HL-60 (cell line): ENCODE measurements around the gene RGR.

Experiments
- POLR2AphosphoS5 ChIP-seq: IDR thresholded peaks from 2 replicates; pipeline ENCODE4 v1.6.1; 2012; ENCODE audit warnings: low read depth
- SPI1 ChIP-seq: IDR thresholded peaks from 2 replicates; pipeline ENCODE4 v1.6.1; 2012; ENCODE audit warnings: low read depth, mild to moderate bottlenecking, borderline replicate concordance
- TF ChIP-seq, protein P1 (sequence below): IDR thresholded peaks from one replicate; pipeline ENCODE4 v1.5.1; 2011; ENCODE audit warnings: low read length, control low read depth, inconsistent platforms; ENCODE audit not compliant: insufficient read depth
- TF ChIP-seq, protein P2 (sequence below): IDR thresholded peaks from 2 replicates; pipeline ENCODE4 v1.6.1; 2012; ENCODE audit warnings: low read depth; ENCODE audit not compliant: insufficient replicate concordance

DNA sequence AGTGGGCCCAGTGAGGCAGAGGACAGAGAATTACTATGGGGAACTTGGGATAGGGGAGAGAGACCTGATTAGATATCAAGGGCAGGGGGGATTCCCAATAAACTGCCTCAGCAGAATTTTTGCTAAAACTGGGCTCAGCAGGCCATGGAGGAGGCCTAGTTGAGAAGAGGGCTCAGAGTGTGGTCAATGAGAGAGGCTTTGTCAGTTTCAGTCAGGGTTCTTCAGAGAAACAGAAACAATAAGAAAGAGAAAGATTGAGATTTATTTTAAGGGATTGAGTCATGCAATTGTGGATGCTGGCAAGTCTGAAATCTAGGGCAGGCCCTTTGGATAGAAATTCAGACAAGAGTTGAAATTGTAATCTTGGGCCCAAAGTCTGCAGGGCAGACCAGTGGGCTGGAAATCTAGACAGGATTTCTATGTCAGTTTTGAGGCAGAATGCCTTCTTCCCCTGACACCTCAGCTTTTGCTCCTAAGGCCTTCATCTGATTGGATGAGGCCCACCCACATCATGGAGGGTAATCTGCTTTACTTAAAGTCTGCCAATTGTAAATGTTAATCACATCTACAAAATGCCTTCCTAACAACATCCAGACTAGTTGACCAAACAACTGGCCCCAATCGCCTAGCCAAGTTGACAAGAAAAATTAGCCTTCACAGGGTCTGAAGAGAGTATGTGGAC, 50.1 kb downstream of the RGR start:
- TF ChIP-seq, protein P1, sequence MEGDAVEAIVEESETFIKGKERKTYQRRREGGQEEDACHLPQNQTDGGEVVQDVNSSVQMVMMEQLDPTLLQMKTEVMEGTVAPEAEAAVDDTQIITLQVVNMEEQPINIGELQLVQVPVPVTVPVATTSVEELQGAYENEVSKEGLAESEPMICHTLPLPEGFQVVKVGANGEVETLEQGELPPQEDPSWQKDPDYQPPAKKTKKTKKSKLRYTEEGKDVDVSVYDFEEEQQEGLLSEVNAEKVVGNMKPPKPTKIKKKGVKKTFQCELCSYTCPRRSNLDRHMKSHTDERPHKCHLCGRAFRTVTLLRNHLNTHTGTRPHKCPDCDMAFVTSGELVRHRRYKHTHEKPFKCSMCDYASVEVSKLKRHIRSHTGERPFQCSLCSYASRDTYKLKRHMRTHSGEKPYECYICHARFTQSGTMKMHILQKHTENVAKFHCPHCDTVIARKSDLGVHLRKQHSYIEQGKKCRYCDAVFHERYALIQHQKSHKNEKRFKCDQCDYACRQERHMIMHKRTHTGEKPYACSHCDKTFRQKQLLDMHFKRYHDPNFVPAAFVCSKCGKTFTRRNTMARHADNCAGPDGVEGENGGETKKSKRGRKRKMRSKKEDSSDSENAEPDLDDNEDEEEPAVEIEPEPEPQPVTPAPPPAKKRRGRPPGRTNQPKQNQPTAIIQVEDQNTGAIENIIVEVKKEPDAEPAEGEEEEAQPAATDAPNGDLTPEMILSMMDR = no peak
- TF ChIP-seq POLR2AphosphoS5 (no peak), SPI1 (no peak)
- TF ChIP-seq, protein P2, sequence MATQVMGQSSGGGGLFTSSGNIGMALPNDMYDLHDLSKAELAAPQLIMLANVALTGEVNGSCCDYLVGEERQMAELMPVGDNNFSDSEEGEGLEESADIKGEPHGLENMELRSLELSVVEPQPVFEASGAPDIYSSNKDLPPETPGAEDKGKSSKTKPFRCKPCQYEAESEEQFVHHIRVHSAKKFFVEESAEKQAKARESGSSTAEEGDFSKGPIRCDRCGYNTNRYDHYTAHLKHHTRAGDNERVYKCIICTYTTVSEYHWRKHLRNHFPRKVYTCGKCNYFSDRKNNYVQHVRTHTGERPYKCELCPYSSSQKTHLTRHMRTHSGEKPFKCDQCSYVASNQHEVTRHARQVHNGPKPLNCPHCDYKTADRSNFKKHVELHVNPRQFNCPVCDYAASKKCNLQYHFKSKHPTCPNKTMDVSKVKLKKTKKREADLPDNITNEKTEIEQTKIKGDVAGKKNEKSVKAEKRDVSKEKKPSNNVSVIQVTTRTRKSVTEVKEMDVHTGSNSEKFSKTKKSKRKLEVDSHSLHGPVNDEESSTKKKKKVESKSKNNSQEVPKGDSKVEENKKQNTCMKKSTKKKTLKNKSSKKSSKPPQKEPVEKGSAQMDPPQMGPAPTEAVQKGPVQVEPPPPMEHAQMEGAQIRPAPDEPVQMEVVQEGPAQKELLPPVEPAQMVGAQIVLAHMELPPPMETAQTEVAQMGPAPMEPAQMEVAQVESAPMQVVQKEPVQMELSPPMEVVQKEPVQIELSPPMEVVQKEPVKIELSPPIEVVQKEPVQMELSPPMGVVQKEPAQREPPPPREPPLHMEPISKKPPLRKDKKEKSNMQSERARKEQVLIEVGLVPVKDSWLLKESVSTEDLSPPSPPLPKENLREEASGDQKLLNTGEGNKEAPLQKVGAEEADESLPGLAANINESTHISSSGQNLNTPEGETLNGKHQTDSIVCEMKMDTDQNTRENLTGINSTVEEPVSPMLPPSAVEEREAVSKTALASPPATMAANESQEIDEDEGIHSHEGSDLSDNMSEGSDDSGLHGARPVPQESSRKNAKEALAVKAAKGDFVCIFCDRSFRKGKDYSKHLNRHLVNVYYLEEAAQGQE = no peak
